WTC11 (cell line): ENCODE data around the gene SGSH.

ENCODE experiments used
- ATF1 ChIP-seq: sonication (generic); formaldehyde crosslinking; IDR thresholded peaks from 2 replicates; pipeline ENCODE4 v1.8.1; 2023; ENCODE audit warnings: mild to moderate bottlenecking, moderate library complexity, missing genetic modification reagents
- ATF3 ChIP-seq: sonication (generic); formaldehyde crosslinking; conservative IDR thresholded peaks from 2 replicates; pipeline ENCODE4 v1.8.1; 2022; ENCODE audit warnings: mild to moderate bottlenecking, missing genetic modification reagents
- CREB1 ChIP-seq: sonication (generic); formaldehyde crosslinking; IDR thresholded peaks from 2 replicates; pipeline ENCODE4 v1.8.0; 2023; ENCODE audit warnings: mild to moderate bottlenecking, missing genetic modification reagents
- CTCF ChIP-seq: fragments of 200-600 bp; IDR thresholded peaks from 2 replicates; pipeline ENCODE4 v1.8.0; 2022; ENCODE audit warnings: antibody characterized with exemption
- ETV6 ChIP-seq: sonication (generic); formaldehyde crosslinking; IDR thresholded peaks from 2 replicates; pipeline ENCODE4 v1.8.1; 2022; ENCODE audit warnings: mild to moderate bottlenecking, missing genetic modification reagents
- HMGXB4 ChIP-seq: sonication (generic); formaldehyde crosslinking; IDR thresholded peaks from 2 replicates; pipeline ENCODE4 v1.8.1; 2023; ENCODE audit warnings: mild to moderate bottlenecking, moderate library complexity, missing genetic modification reagents
- IRF1 ChIP-seq: sonication (generic); formaldehyde crosslinking; IDR thresholded peaks from 2 replicates; pipeline ENCODE4 v1.8.0; 2023; ENCODE audit warnings: missing genetic modification reagents
- JUN ChIP-seq: sonication (generic); formaldehyde crosslinking; IDR thresholded peaks from 2 replicates; pipeline ENCODE4 v1.8.0; 2023; ENCODE audit warnings: mild to moderate bottlenecking, missing genetic modification reagents
- SP1 ChIP-seq: sonication (generic); formaldehyde crosslinking; conservative IDR thresholded peaks from 2 replicates; pipeline ENCODE4 v1.8.1; 2022; ENCODE audit warnings: missing genetic modification reagents
- STAT6 ChIP-seq: sonication (generic); formaldehyde crosslinking; conservative IDR thresholded peaks from 2 replicates; pipeline ENCODE4 v1.8.1; 2023; ENCODE audit warnings: mild to moderate bottlenecking, low read depth, missing genetic modification reagents, moderate library complexity
- TEAD1 ChIP-seq: sonication (generic); formaldehyde crosslinking; IDR thresholded peaks from 2 replicates; pipeline ENCODE4 v1.8.0; 2022; ENCODE audit warnings: mild to moderate bottlenecking, missing genetic modification reagents
- ZNF263 ChIP-seq: sonication (generic); formaldehyde crosslinking; IDR thresholded peaks from 2 replicates; pipeline ENCODE4 v1.8.1; 2022; ENCODE audit warnings: low read depth, mild to moderate bottlenecking, moderate library complexity, missing genetic modification reagents

- TF ChIP-seq CTCF (no peak), IRF1 (no peak), JUN (no peak), ATF1 (no peak), STAT6 (CRISPR knock-in tag) (no peak), HMGXB4 (no peak), ETV6 (CRISPR knock-in tag) (no peak), SP1 (CRISPR knock-in tag) (no peak), CREB1 (CRISPR knock-in tag) (no peak), TEAD1 (CRISPR knock-in tag) (no peak), ATF3 (CRISPR knock-in tag) (no peak), ZNF263 (no peak)
Observed at GRCh38 chr17:80228477-80228876, 8.3 kb upstream of the SGSH start.
